K562 (cell line): ENCODE measurements around the gene U2AF1L4.

Source experiments
- BHLHE40 ChIP-seq: IDR thresholded peaks from 2 replicates; pipeline ENCODE4 v1.6.1; 2011; ENCODE audit warnings: low read length, improper control_type of control experiment
- JUND ChIP-seq, 2 experiments: IDR thresholded peaks; 2 replicates in 1 of 2; 3 replicates in 1 of 2; pipeline ENCODE4 v1.6.1; 2011; ENCODE audit warnings: borderline replicate concordance in 2 of 2, low read depth in 2 of 2, low read length in 2 of 2, improper control_type of control experiment in 1 of 2, missing biosample characterization in 1 of 2, missing genetic modification characterization in 1 of 2, missing genetic modification reagents in 1 of 2
- NFXL1 ChIP-seq: fragments of 450-650 bp; formaldehyde crosslinking; IDR thresholded peaks from 2 replicates; pipeline ENCODE4 v1.4.0; 2021; ENCODE audit warnings: mild to moderate bottlenecking
- PML ChIP-seq: IDR thresholded peaks from 2 replicates; pipeline ENCODE4 v1.6.1; 2012; ENCODE audit warnings: low read length, inconsistent platforms
- POU5F1 ChIP-seq: fragments of 150-350 bp; IDR thresholded peaks from 2 replicates; pipeline ENCODE4 v1.6.1; 2014; ENCODE audit warnings: borderline replicate concordance, low read length, low read depth, mild to moderate bottlenecking; ENCODE audit not compliant: partially characterized antibody
- U2AF2 ChIP-seq: fragments of 200-400 bp; formaldehyde crosslinking; optimal IDR thresholded peaks from 2 replicates; pipeline ENCODE3; 2017; ENCODE audit warnings: low read depth, mild to moderate bottlenecking, low read length
- TF ChIP-seq, protein P1 (sequence below): fragments of 250-450 bp; sonication (Bioruptor Pico); IDR thresholded peaks from 2 replicates; pipeline ENCODE4 v1.5.0; 2020; ENCODE audit warnings: mild to moderate bottlenecking
- TF ChIP-seq, protein P2 (sequence below), 3 experiments: IDR thresholded peaks in 2 of 3; conservative IDR thresholded peaks in 1 of 3; 2 replicates each; pipeline ENCODE4 v1.5.1; 2011 to 2012; ENCODE audit warnings: low read length in 3 of 3, mild to moderate bottlenecking in 3 of 3, control low read depth in 2 of 3, improper control_type of control experiment in 1 of 3, inconsistent platforms in 1 of 3, low read depth in 1 of 3, mixed read lengths in 1 of 3, moderate library complexity in 1 of 3; ENCODE audit not compliant: insufficient read depth in 2 of 3
- TF ChIP-seq, protein P3 (sequence below): sonication (generic); formaldehyde crosslinking; IDR thresholded peaks from 2 replicates; pipeline ENCODE4 v1.4.0; 2020; ENCODE audit warnings: mild to moderate bottlenecking, missing genetic modification reagents
- TF ChIP-seq, protein P4 (sequence below): sonication (generic); formaldehyde crosslinking; IDR thresholded peaks from 2 replicates; pipeline ENCODE4 v1.5.0; 2020; ENCODE audit warnings: missing genetic modification reagents

DNA sequence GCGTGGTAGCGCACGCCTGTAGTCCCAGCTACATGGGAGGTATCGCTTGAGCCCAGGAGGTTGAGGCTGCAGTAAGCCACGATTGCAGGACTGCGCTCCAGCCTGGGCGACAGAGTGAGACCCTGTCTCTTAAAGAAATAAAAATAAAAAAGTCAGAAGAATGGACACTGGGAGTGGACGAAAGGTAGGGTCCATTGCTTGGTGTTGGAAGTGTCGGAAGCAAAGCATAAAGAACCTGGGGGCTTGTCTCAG lies 29.8 kb upstream of the U2AF1L4 start:
- TF ChIP-seq, protein P1, sequence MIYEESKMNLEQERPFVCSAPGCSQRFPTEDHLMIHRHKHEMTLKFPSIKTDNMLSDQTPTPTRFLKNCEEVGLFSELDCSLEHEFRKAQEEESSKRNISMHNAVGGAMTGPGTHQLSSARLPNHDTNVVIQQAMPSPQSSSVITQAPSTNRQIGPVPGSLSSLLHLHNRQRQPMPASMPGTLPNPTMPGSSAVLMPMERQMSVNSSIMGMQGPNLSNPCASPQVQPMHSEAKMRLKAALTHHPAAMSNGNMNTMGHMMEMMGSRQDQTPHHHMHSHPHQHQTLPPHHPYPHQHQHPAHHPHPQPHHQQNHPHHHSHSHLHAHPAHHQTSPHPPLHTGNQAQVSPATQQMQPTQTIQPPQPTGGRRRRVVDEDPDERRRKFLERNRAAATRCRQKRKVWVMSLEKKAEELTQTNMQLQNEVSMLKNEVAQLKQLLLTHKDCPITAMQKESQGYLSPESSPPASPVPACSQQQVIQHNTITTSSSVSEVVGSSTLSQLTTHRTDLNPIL (CRISPR knock-in tag), result no peak
- TF ChIP-seq PML (no peak), POU5F1 (no peak), U2AF2 (no peak), BHLHE40 (no peak), JUND (IDR thresholded peaks at IDR 0.05; ENCODE audit: borderline replicate concordance, low read depth, low read length) (no peak), JUND (tag; IDR thresholded peaks at IDR 0.05; ENCODE audit: borderline replicate concordance, low read depth, low read length) (no peak), NFXL1 (CRISPR knock-in tag) (no peak)
- TF ChIP-seq, protein P2, sequence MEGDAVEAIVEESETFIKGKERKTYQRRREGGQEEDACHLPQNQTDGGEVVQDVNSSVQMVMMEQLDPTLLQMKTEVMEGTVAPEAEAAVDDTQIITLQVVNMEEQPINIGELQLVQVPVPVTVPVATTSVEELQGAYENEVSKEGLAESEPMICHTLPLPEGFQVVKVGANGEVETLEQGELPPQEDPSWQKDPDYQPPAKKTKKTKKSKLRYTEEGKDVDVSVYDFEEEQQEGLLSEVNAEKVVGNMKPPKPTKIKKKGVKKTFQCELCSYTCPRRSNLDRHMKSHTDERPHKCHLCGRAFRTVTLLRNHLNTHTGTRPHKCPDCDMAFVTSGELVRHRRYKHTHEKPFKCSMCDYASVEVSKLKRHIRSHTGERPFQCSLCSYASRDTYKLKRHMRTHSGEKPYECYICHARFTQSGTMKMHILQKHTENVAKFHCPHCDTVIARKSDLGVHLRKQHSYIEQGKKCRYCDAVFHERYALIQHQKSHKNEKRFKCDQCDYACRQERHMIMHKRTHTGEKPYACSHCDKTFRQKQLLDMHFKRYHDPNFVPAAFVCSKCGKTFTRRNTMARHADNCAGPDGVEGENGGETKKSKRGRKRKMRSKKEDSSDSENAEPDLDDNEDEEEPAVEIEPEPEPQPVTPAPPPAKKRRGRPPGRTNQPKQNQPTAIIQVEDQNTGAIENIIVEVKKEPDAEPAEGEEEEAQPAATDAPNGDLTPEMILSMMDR (IDR thresholded peaks at IDR 0.05 in 2 of 3, conservative IDR thresholded peaks at IDR 0.05 in 1 of 3; ENCODE audit: insufficient read depth in 2 of 3, low read depth in 1 of 3, low read length in 3 of 3), result no peak
- TF ChIP-seq, protein P3, sequence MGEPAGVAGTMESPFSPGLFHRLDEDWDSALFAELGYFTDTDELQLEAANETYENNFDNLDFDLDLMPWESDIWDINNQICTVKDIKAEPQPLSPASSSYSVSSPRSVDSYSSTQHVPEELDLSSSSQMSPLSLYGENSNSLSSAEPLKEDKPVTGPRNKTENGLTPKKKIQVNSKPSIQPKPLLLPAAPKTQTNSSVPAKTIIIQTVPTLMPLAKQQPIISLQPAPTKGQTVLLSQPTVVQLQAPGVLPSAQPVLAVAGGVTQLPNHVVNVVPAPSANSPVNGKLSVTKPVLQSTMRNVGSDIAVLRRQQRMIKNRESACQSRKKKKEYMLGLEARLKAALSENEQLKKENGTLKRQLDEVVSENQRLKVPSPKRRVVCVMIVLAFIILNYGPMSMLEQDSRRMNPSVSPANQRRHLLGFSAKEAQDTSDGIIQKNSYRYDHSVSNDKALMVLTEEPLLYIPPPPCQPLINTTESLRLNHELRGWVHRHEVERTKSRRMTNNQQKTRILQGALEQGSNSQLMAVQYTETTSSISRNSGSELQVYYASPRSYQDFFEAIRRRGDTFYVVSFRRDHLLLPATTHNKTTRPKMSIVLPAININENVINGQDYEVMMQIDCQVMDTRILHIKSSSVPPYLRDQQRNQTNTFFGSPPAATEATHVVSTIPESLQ (CRISPR knock-in tag), result no peak
- TF ChIP-seq, protein P4, sequence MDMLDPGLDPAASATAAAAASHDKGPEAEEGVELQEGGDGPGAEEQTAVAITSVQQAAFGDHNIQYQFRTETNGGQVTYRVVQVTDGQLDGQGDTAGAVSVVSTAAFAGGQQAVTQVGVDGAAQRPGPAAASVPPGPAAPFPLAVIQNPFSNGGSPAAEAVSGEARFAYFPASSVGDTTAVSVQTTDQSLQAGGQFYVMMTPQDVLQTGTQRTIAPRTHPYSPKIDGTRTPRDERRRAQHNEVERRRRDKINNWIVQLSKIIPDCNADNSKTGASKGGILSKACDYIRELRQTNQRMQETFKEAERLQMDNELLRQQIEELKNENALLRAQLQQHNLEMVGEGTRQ (CRISPR knock-in tag), result no peak
